ENCODE measurements around the gene ATG16L2.

GRCh38 chr11:72786305-72787215 lies 27.7 kb upstream of the ATG16L2 start:
- no peak for TF ChIP-seq CTCF (optimal IDR thresholded peaks at IDR 0.05 in 1 of 3, IDR thresholded peaks at IDR 0.05 in 1 of 3, conservative IDR thresholded peaks at IDR 0.05 in 1 of 3; ENCODE audit: extremely low read depth in 1 of 3, insufficient read depth in 2 of 3, low read length in 3 of 3)
- no peak for TF ChIP-seq EZH2 (IDR thresholded peaks at IDR 0.05; ENCODE audit: low read length)

Measured in keratinocyte (primary cell).